Glomerular visceral epithelial cell (primary cell): ENCODE results near the gene CRYBB3.
"Not testable (repeated sequence)": the region's sequence is repeated elsewhere in the genome, so short reads cannot be mapped to it uniquely, and the experiment has no call there.

ENCODE experiments used
- DNase-seq: peaks from one replicate; pipeline ENCODE4 v3.0.0-alpha.2; 2016; ENCODE audit errors: extremely low spot score

Gene CRYBB3

DNA sequence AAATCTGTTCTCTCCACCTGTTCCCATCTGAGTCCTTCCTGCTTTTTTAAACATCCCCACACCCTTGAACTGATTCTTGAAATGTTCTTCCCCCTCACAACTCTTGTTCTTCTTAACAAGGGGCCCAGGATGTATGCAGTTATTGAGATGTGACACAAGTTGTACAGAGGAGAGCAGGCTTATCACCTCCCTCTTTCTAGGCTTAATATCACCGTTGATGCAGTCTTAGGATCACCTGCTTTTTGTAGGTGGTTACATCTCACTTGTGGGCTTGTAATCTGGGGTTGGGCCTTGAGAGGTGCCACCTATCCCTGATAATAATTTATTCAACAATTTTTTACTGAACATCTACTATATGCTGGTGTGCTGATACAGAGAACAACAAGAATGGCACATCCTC lies 6.2 kb downstream of the CRYBB3 start:
- no peak for DNase-seq

- DNase-seq = no peak
Observed at GRCh38 chr22:25206998-25207397, 7.3 kb downstream of the CRYBB3 start.

DNA sequence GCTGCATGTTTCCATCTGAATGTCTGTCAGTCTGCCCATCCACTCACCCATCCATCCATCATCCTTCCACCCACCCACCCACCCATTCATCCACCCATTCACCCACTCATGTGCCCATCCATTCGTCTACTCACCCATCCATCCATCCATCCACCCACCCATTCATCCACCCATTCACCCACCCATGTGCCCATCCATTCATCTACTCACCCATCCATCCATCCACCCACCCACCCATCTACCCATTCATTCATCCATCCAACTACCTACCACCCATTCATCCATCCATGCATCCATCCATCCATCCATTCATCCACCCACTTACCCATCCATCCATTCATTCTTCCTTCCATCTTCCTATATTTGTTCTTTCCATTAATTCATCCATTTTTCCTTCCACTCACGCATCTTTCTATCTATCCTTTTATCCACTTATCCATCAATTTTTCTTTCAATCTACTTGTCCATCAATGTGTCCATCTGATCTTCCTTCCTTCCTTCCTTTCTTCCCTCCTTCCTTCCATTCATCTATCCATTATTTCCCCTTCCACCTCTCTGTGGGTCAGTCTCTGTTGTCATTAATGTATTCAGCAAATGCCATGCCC lies 8.0 kb downstream of the CRYBB3 start:
- DNase-seq = no peak

DNA sequence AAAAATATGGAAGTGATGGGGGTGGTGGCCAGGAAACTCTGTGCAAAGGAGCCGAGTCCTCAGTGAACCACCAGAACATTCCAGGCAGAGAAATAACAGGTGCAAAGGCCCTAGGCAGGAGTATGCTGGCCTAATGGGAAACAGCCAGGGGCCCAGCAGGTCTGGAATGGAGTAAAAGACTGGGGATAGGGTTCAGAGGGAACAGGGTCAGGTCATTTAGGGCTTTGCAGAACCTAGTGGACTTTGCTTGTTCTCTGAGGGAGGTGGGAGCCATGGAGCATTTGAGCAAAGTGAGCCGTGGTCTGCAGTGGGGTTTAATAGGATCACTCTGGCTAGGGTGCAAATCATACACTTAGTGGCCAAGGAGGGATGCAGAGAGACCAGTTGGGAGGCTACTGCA lies 8.7 kb downstream of the CRYBB3 start:
- no peak for DNase-seq

- DNase-seq = no peak
Observed at GRCh38 chr22:25208743-25209505, 9.3 kb downstream of the CRYBB3 start.

DNA sequence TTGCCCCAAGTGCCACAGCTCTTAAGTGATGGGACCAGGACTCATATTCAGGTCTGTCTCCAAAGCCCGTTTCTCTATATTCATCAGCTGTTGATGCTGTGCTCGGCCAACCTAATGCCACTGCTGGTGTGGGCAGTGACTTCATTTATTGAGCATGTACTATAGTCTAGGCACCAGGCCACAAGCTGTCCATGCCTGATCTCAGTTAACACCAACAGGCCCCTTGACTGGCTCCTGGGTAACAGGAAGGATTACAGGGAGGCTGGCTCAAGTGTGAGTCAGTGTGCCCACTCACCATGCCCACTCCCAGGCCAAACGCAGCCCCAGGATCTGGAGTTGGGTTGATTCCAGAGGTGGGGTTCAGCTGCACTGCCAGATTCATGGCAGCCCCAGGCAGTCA lies 11.1 kb downstream of the CRYBB3 start:
- DNase-seq = no peak

DNA sequence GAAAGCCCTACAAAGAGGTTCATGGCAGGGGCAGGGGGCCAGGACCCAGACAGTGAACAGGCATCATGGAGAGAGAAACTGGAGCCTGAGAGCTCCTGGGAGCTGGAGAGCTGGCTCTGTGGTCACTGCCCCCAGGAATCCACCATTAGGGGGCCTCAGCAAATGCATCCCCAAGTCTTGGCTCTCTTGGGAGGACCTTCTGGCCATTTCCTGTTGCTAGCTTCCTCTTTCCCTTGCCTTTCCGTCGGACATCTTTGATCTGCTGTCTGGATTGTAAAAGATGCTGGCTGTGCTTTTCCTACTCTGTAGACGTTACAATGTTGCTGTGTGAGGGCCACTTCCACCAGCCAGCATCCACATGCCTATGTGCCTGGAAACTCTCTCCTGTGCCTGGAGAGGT lies 12.7 kb downstream of the CRYBB3 start:
- DNase-seq = no peak

DNA sequence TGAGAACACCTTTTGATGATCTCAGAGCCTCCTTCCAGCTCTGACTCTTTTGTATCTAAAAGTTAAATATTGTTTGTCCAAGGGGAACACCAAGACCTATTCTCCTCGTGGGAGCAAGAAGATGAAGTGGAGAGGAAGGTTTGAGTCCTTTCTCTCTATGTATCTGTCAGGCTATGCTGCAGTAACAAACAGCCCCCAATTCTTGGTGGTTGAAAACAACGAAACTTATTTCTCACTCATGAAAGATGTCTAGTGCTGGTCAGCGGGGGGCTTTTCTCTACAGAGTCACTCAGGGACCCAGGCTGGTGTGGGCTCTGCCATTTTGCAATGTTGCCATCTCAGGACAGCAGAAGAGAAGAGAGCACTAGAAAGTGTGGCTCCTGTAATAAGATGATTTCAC lies 13.6 kb downstream of the CRYBB3 start:
- DNase-seq = no peak

DNA sequence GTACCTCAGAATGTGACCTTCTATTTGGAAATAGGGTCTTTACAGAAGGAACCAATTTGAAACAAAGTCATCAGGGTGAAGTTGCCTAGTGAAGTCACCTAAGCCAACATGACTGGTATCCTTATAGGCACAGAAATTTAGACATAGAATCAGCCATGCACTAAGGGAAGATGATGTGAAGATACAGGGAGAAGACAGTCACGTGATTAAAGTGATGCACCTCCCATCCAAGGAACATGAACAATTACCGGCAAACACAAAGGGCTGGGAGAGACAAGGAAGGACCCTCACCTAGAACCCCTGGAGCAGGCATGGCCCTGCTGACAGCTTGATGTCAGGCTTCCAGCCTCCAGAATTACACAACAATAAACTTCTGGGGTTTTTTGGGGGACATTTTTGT lies 16.6 kb downstream of the CRYBB3 start:
- DNase-seq = no peak

DNA sequence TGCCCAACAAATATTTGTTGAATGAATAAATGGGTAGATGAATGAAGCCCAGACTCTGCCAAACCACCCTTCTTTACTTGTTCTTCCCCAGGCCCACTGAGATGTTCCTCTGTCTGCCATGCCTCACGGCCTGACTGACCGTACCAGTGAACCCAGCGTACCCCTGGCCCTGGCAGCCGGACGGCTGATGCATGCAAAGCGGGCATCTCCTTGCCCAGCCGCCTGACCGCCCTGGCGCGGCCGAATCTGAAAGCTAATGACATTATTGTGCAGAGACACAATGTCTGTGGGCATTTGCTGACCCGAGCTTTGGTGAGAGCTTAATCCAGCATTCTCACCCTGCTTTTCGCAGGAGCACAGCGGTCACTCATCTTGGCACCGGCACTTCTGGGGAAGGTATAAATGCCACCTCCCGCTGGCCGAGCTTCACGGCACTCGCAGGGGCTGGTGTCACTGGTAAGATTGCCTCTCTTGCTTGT lies 19.6 kb downstream of the CRYBB3 start, which contains the start of gene CRYBB2:
CRYBB2 (plus strand) TSS at position 429 of the 479 bp plus-strand sequence. CDS start 1,791 bp downstream, outside the sequence.
- DNase-seq = no peak

DNA sequence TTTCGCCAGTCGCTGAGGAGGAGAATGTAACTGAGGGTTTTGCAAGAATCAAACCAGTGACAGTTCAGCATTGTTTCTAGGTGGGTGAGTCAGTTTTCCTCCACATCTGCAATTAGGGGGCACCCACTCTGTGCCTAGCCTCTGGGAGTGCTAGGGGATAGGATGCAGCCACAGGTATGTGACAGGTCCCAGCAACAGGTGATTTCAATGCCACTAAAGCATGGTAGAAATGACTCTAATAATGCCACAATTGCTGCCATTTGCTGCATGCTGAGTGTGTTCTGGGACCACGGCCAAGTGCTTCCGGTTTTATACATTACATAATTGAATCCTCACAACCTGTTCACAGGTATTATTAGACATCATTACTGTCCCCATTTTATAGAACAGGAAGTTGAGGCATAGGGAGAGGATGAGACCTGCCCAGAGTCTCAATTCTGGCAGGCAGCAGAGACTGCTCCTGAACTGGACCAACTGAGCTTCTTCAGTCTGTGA lies 20.3 kb downstream of the CRYBB3 start:
- DNase-seq = no peak

DNA sequence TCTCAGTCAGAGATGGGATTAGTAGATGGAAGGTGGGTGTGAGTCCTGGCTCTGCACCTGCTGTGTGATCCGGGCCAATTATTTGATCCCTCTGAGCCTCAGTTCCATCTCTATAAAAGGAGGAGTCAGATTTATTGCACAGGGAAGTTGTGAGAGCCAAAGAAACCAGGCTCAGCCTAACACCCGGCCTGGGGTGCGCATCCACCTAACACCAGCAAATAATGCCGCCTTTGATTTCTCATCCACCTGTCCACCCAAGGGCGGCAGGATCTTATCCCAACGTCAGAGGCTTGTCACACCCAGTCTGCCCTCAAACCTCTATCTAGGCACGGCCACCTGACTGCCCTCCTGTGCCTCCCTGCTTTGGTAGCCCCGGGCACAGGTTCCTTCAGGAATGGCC lies 22.1 kb downstream of the CRYBB3 start:
- DNase-seq = no peak

- DNase-seq = no peak
Observed at GRCh38 chr22:25223269-25223850, 23.7 kb downstream of the CRYBB3 start.

DNA sequence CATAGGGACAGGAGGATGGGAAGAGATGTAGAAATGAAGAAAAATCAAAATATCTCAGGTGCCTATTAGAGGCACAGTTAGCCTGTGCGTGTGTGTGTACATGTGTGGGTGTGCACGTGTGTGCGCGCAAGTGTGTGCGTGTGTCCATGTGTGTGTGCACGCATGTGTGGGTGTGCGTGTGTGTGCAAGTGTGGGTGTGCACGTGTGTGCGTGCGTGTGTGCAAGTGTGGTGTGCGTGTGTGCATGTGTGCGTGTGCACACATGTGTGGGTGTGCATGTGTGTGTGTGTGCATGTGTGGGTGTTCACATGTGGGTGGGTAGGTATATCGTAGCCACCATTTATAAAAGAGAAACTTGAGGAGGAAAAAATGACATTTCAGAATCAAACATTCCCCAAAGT lies 29.2 kb downstream of the CRYBB3 start:
- DNase-seq = no peak

- DNase-seq = not testable (repeated sequence)
Observed at GRCh38 chr22:25230760-25231159, 31.1 kb downstream of the CRYBB3 start.

- DNase-seq = no peak
Observed at GRCh38 chr22:25232301-25232700, 32.6 kb downstream of the CRYBB3 start.

GRCh38 chr22:25233706-25234105 lies 34.0 kb downstream of the CRYBB3 start:
- not testable (repeated sequence) for DNase-seq

DNA sequence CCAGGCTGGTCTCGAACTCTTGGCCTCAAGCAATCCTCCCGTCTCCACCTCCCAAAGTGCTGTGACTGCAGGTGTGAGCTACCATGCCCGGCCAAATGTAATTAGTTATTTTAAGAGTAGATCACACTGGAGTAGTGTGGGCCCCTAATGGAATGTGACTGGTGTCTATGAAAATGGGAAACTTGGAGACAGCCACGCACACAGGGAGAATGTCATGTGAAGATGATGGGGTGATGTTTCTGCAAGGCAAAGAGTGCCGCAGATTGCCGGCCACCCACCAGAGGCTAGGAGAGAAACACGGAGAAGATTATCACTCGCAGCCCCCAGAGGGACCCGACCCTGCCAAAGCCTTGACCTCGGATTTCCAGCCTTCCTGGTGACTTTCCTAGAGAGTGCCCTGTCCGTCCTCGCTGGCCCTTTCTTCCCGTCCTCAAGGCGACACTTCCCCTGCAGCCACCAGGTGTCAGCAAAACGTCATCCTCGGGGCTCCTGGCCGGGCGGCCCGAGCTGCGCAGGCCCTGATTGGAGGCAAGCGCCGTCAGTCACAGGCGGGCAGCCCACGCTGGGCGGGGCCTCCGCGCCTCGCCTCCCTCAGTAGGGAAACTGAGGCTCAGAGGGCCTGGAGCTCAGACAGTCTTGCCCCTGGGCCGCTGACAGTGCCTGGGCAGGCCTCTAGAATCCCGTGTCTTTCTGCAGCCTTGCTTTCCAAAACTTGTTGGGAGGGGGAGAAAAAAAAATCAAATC lies 36.1 kb downstream of the CRYBB3 start:
- DNase-seq = peak; percentile 76

- no peak for DNase-seq
Observed at GRCh38 chr22:25236417-25236816, 36.8 kb downstream of the CRYBB3 start.

GRCh38 chr22:25237503-25237902 lies 37.8 kb downstream of the CRYBB3 start:
- no peak for DNase-seq

DNA sequence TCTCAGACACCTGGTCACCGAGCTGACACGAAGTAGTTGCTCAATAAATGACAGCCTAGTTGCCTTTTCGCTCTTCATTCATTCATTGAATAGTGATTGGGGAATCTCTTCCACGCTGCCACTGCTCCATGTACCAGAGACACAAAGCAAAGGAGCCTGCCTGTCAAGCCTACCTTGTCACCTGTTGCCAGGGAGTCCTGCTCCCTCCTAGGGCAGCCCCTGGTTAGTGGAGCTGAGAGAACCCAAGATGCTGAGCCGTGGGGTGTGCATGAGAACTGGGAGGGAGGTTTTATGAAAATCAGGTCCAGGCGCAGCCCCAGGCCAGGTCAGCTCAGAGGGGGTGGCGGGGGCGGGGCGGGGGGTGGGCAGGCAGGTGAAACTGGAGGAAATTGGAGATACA lies 38.4 kb downstream of the CRYBB3 start:
- DNase-seq = not testable (repeated sequence)

GRCh38 chr22:25255169-25255568 lies 55.5 kb downstream of the CRYBB3 start:
- not testable (repeated sequence) for DNase-seq
